GM23338 (cell line): ENCODE data around the gene TOMM70. TPM values are rescaled to one million over a fixed set of nuclear protein-coding genes. Genes with fewer than 3 reads are reported as not detected.

Experiments
- ATAC-seq: fragments of 200-7000 bp; cut with Tn5 transposase; 3 replicates; pipeline ENCODE4 v1.9.1; 2020
- DNase-seq: peaks from one replicate; pipeline ENCODE4 v3.0.0-alpha.2; 2015; ENCODE audit warnings: low spot score
- H2AFZ ChIP-seq: fragments of 200-600 bp; sonication (generic); 2 replicates; pipeline ENCODE4 v1.8.0; 2016; ENCODE audit warnings: antibody characterized with exemption, mild to moderate bottlenecking, moderate library complexity
- H3F3A ChIP-seq: fragments of 200-600 bp; sonication (generic); replicated peaks from 2 replicates; pipeline ENCODE4 v1.8.0; 2017; ENCODE audit warnings: antibody characterized with exemption, mixed run types, low read depth
- H3K27ac ChIP-seq: fragments of 200-600 bp; sonication (generic); 2 replicates; pipeline ENCODE4 v1.6.1; 2016; ENCODE audit warnings: low read depth
- H3K27me3 ChIP-seq: fragments of 200-600 bp; sonication (generic); 2 replicates; pipeline ENCODE4 v1.8.0; 2016; ENCODE audit warnings: mild to moderate bottlenecking, mixed run types, moderate library complexity; ENCODE audit not compliant: insufficient read depth
- H3K36me3 ChIP-seq: fragments of 200-600 bp; sonication (generic); 2 replicates; pipeline ENCODE4 v1.8.0; 2016; ENCODE audit warnings: mild to moderate bottlenecking; ENCODE audit not compliant: insufficient read depth
- H3K4me1 ChIP-seq: fragments of 200-600 bp; sonication (generic); 2 replicates; pipeline ENCODE4 v1.8.0; 2016; ENCODE audit warnings: mild to moderate bottlenecking, moderate library complexity; ENCODE audit not compliant: insufficient read depth
- H3K4me2 ChIP-seq: fragments of 200-600 bp; sonication (generic); 2 replicates; pipeline ENCODE4 v1.7.1; 2017; ENCODE audit warnings: mixed run types
- H3K4me3 ChIP-seq: fragments of 200-600 bp; sonication (generic); 2 replicates; pipeline ENCODE4 v1.6.1; 2016; ENCODE audit warnings: mixed run types
- H3K79me2 ChIP-seq: fragments of 200-600 bp; sonication (generic); replicated peaks from 2 replicates; pipeline ENCODE4 v1.8.0; 2017; ENCODE audit warnings: mild to moderate bottlenecking; ENCODE audit not compliant: insufficient read depth
- H3K9me2 ChIP-seq: fragments of 200-600 bp; sonication (generic); 2 replicates; pipeline ENCODE4 v1.8.0; 2017; ENCODE audit not compliant: insufficient read depth
- H4K20me1 ChIP-seq: fragments of 200-600 bp; sonication (generic); replicated peaks from 2 replicates; pipeline ENCODE4 v1.8.0; 2017; ENCODE audit warnings: mild to moderate bottlenecking; ENCODE audit not compliant: insufficient read depth
- H3K27ac Mint-ChIP-seq: 2 replicates; pipeline ENCODE4 v1.8.0; 2020; ENCODE audit warnings: inconsistent platforms, mild to moderate bottlenecking, moderate library complexity, mixed read lengths
- H3K27me3 Mint-ChIP-seq: 3 replicates; pipeline ENCODE4 v1.8.0; 2022; ENCODE audit warnings: low read depth, mild to moderate bottlenecking, moderate library complexity, mixed read lengths, inconsistent platforms; ENCODE audit not compliant: insufficient read depth, poor library complexity
- H3K36me3 Mint-ChIP-seq: 3 replicates; pipeline ENCODE4 v1.8.0; 2021; ENCODE audit warnings: low read depth, mild to moderate bottlenecking, inconsistent platforms, moderate library complexity, mixed read lengths
- H3K4me1 Mint-ChIP-seq: 3 replicates; pipeline ENCODE4 v1.8.0; 2020; ENCODE audit warnings: mild to moderate bottlenecking, inconsistent platforms, mixed read lengths
- H3K4me3 Mint-ChIP-seq: 3 replicates; pipeline ENCODE4 v1.8.0; 2021; ENCODE audit warnings: moderate library complexity, mild to moderate bottlenecking, inconsistent platforms, mixed read lengths
- H3K9me3 Mint-ChIP-seq: 3 replicates; pipeline ENCODE4 v1.8.0; 2020; ENCODE audit warnings: moderate library complexity, mild to moderate bottlenecking, inconsistent platforms, mixed read lengths
- EZH2 ChIP-seq: fragments of 200-600 bp; sonication (generic); IDR thresholded peaks from one replicate; pipeline ENCODE4 v1.8.0; 2017; ENCODE audit warnings: antibody characterized with exemption, mild to moderate bottlenecking, low read depth; ENCODE audit not compliant: unreplicated experiment
- JUNB ChIP-seq: IDR thresholded peaks from one replicate; pipeline ENCODE4 v1.6.1; 2016; ENCODE audit warnings: antibody characterized with exemption; ENCODE audit not compliant: unreplicated experiment
- POLR2AphosphoS5 ChIP-seq: IDR thresholded peaks from 2 replicates; pipeline ENCODE4 v1.6.1; 2016; ENCODE audit warnings: antibody characterized with exemption, low read depth
- REST ChIP-seq: IDR thresholded peaks from one replicate; pipeline ENCODE4 v1.6.1; 2018; ENCODE audit warnings: antibody characterized with exemption; ENCODE audit not compliant: unreplicated experiment
- ZNF114 ChIP-seq: fragments of 250-450 bp; sonication (Bioruptor Pico); IDR thresholded peaks from 2 replicates; pipeline ENCODE4 v1.5.0; 2020; ENCODE audit warnings: mild to moderate bottlenecking, moderate library complexity
- ZNF331 ChIP-seq: fragments of 250-450 bp; sonication (Bioruptor Pico); IDR thresholded peaks from 2 replicates; pipeline ENCODE4 v1.5.0; 2020; ENCODE audit warnings: low read depth, mild to moderate bottlenecking, moderate library complexity
- ZNF462 ChIP-seq: fragments of 250-450 bp; sonication (Bioruptor Pico); IDR thresholded peaks from 2 replicates; pipeline ENCODE4 v1.5.0; 2020; ENCODE audit warnings: mild to moderate bottlenecking, moderate library complexity
- polyA plus RNA-seq: library from polyadenylated mRNA; unstranded; fragments of >200 nt; fragmentation: Nextera tagmentation; extraction: Ambion mirVana; gene quantifications from 2 replicates; pipeline ENCODE4 v1.2.1, GENCODE V29; 2016
- total RNA-seq: library from RNA; depleted of rRNA; stranded (reverse); fragments of >200 nt; shearing (Covaris generic); gene quantifications from 2 replicates; pipeline ENCODE4 v1.2.3, GENCODE V29; 2014

Gene TOMM70
- total and polyA plus RNA-seq, 2 experiments from 2014 or later = 29.5 to 66.8 TPM

GRCh38 chr3:100376301-100376700 is 24.6 kb downstream of the TOMM70 start:
- Mint-ChIP-seq H3K27me3 (peaks cover 2% of the 10 kb centered on the region), H3K9me3 (no peaks in the 10 kb centered on the region), H3K27ac (no peak overlapping the region), H3K4me1 (no peaks in the 10 kb centered on the region; the same call in 2 of the 3 replicates), H3K4me3 (no peak overlapping the region), H3K36me3 (peaks cover 52% of the 10 kb centered on the region; the same call in 2 of the 3 replicates)
- DNase-seq (no peak), ATAC-seq (no peak)
- H3K9me2 ChIP-seq = no peaks in the 10 kb centered on the region
- H3K27me3 ChIP-seq = no peaks in the 10 kb centered on the region
- H4K20me1 ChIP-seq = no peaks in the 10 kb centered on the region; the same call in 1 of the 2 replicates
- H3K4me3 ChIP-seq = no peak overlapping the region
- no peak overlapping the region for H2AFZ ChIP-seq
- peaks cover 7% of the 10 kb centered on the region for H3K4me1 ChIP-seq
- TF ChIP-seq ZNF114 (CRISPR knock-in tag) (no peak), ZNF462 (CRISPR knock-in tag) (no peak), JUNB (no peak), ZNF331 (no peak), REST (no peak), EZH2 (no peak), POLR2AphosphoS5 (no peak)
- H3K36me3 ChIP-seq = peaks cover 18% of the 10 kb centered on the region; the same call in 1 of the 2 replicates
- H3K27ac ChIP-seq = no peak overlapping the region
- no peaks in the 10 kb centered on the region for H3F3A ChIP-seq
- no peaks in the 10 kb centered on the region for H3K79me2 ChIP-seq
- H3K4me2 ChIP-seq = no peak overlapping the region
